ENCODE measurements around the gene ROCK2. TPM values are rescaled to one million over a fixed set of nuclear protein-coding genes. Genes with fewer than 3 reads are reported as not detected.

Gene ROCK2
- total RNA-seq, 1 donor from 2014 or later, result 45.4 TPM

DNA sequence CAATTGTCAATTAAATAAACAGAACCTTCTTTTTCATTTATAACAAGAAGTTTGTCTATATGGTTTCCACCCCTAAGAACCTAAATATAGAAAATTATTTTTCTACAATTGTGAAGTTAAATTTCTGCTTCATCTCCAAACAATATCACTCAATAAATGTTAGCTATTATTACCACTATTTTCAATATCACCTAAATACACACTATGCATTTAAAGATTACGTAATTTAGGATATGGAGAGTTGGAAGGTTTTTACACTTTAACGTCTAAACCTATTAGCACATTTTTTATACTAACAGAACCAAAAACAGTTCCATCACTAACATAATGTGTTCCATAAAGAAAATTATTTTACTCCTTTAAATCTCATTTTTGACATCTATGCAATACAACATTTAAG, 48.0 kb downstream of the ROCK2 start:
- Mint-ChIP-seq H3K4me3 (no peak overlapping the region), H3K4me1 (peaks cover 14% of the 10 kb centered on the region), H3K36me3 (no peaks in the 10 kb centered on the region), H3K27me3 (ENCODE audit: low read depth) (no peaks in the 10 kb centered on the region), H3K27ac (no peak overlapping the region), H3K9me3 (no peaks in the 10 kb centered on the region)
- DNase-seq (ENCODE audit: low spot score in 2 of 2, unreplicated experiment in 2 of 2), result no peak
- no peak for TF ChIP-seq CTCF (IDR thresholded peaks at IDR 0.05; ENCODE audit: unreplicated experiment)

GRCh38 chr2:11292464-11293255, 51.8 kb downstream of the ROCK2 start:
- Mint-ChIP-seq H3K27me3 (ENCODE audit: low read depth) (no peaks in the 10 kb centered on the region), H3K36me3 (no peaks in the 10 kb centered on the region), H3K4me1 (peaks cover 13% of the 10 kb centered on the region), H3K27ac (peak overlapping the region; percentile 77), H3K4me3 (no peak overlapping the region), H3K9me3 (no peaks in the 10 kb centered on the region)
- DNase-seq (ENCODE audit: low spot score in 2 of 2, unreplicated experiment in 2 of 2), result no peak
- TF ChIP-seq CTCF (IDR thresholded peaks at IDR 0.05; ENCODE audit: unreplicated experiment), result no peak

GRCh38 chr2:11290713-11291112, 53.7 kb downstream of the ROCK2 start:
- DNase-seq (ENCODE audit: low spot score in 2 of 2, unreplicated experiment in 2 of 2), result no peak
- Mint-ChIP-seq H3K9me3 (no peaks in the 10 kb centered on the region), H3K27me3 (ENCODE audit: low read depth) (no peaks in the 10 kb centered on the region), H3K4me1 (peaks cover 7% of the 10 kb centered on the region), H3K4me3 (no peak overlapping the region), H3K27ac (no peak overlapping the region), H3K36me3 (peaks cover 2% of the 10 kb centered on the region)
- no peak for TF ChIP-seq CTCF (IDR thresholded peaks at IDR 0.05; ENCODE audit: unreplicated experiment)

DNA sequence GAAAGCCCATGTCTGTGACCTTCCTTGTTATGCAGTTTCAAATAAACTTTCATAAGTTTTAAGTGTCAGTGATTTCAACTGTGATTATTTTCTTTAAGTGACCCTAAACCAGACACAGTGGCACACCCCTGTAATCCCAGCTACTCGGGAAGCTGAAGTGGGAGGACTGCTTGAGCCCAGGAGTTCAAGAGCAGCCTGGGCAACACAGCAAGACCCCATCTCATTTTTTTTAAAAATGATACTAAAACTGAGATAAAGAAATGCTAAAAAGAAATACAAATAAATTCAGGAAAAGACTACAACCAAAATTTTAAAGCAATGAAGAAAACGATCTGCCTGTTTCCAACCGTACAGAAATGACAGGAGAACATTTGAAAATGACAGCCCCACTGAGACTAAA, 54.2 kb downstream of the ROCK2 start:
- TF ChIP-seq CTCF (IDR thresholded peaks at IDR 0.05; ENCODE audit: unreplicated experiment), result no peak
- no peak overlapping the region for H3K4me3 Mint-ChIP-seq
- no peaks in the 10 kb centered on the region for H3K27me3 Mint-ChIP-seq (ENCODE audit: low read depth)
- H3K36me3 Mint-ChIP-seq, result peaks cover 7% of the 10 kb centered on the region
- peaks cover 7% of the 10 kb centered on the region for H3K4me1 Mint-ChIP-seq
- H3K9me3 Mint-ChIP-seq, result no peaks in the 10 kb centered on the region
- no peak for DNase-seq (ENCODE audit: low spot score in 2 of 2, unreplicated experiment in 2 of 2)
- no peak overlapping the region for H3K27ac Mint-ChIP-seq

DNA sequence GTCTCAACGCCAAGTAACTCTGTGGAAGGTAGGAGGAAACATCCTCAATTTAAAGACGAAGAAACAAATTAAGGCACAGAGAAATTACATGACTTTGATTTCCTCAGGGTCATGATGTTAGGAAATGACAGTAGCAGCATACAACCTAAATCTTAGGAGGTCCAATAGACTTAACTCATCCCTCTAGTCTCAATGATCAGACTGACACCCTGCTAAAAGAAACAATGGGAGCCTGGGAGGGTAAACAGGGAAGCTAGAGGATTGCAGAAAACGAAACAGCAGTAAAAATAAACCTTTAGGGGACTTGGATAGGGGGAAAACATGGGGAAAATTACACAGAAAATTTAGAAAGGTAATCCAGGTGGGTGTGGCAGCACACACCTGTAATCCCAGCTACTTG, 56.0 kb downstream of the ROCK2 start:
- H3K4me3 Mint-ChIP-seq, result no peak overlapping the region
- DNase-seq (ENCODE audit: low spot score in 2 of 2, unreplicated experiment in 2 of 2), result no peak
- H3K9me3 Mint-ChIP-seq, result peaks cover 12% of the 10 kb centered on the region
- peaks cover 7% of the 10 kb centered on the region for H3K4me1 Mint-ChIP-seq
- H3K36me3 Mint-ChIP-seq, result peaks cover 22% of the 10 kb centered on the region
- H3K27ac Mint-ChIP-seq, result peak overlapping the region; percentile 17
- TF ChIP-seq CTCF (IDR thresholded peaks at IDR 0.05; ENCODE audit: unreplicated experiment), result no peak
- no peaks in the 10 kb centered on the region for H3K27me3 Mint-ChIP-seq (ENCODE audit: low read depth)

All from mesothelial cell of epicardium (in vitro differentiated cells).